Natural killer cell (primary cell): ENCODE data around the gene DIAPH3. TPM values are rescaled to one million over a fixed set of nuclear protein-coding genes. Genes with fewer than 3 reads are reported as not detected.

ENCODE experiments used
- ATAC-seq, 3 donors: fragments of 150-1000 bp in 2 of 3; fragments of 200-7000 bp in 1 of 3; cut with Tn5 transposase; 1 replicate in 1 of 3; 2 replicates in 2 of 3; pipeline ENCODE4 v1.10.0; 2021; ENCODE audit warnings: mild to moderate bottlenecking in 2 of 3, moderate library complexity in 2 of 3
- DNase-seq, 2 donors: peaks; one replicate each; pipeline versions ENCODE4 v3.0.0 to v3.0.0-alpha.2; 2013 to 2021; ENCODE audit warnings: mixed read lengths in 1 of 2
- H3K27ac ChIP-seq: one replicate; pipeline ENCODE4 v1.5.1; 2013; ENCODE audit warnings: mild to moderate bottlenecking, low read length
- H3K27me3 ChIP-seq: one replicate; pipeline ENCODE4 v1.6.1; 2013; ENCODE audit warnings: low read length; ENCODE audit not compliant: control insufficient read depth, insufficient read depth
- H3K36me3 ChIP-seq: one replicate; pipeline ENCODE4 v1.6.1; 2013; ENCODE audit warnings: low read length; ENCODE audit not compliant: control insufficient read depth, insufficient read depth
- H3K4me1 ChIP-seq: one replicate; pipeline ENCODE4 v1.6.1; 2013; ENCODE audit warnings: low read length; ENCODE audit not compliant: control insufficient read depth, insufficient read depth
- H3K4me3 ChIP-seq: one replicate; pipeline ENCODE4 v1.5.1; 2013; ENCODE audit warnings: low read length
- H3K9me3 ChIP-seq: one replicate; pipeline ENCODE4 v1.6.1; 2013; ENCODE audit warnings: low read length; ENCODE audit not compliant: control insufficient read depth, insufficient read depth
- H3K27ac Mint-ChIP-seq, 2 donors: one replicate each; pipeline ENCODE4 v1.8.0; 2022; ENCODE audit warnings: mild to moderate bottlenecking in 2 of 2, mixed read lengths in 2 of 2, moderate library complexity in 1 of 2
- H3K27me3 Mint-ChIP-seq, 2 donors: one replicate each; pipeline ENCODE4 v1.8.0; 2022; ENCODE audit warnings: low read depth in 2 of 2, mixed read lengths in 2 of 2
- H3K36me3 Mint-ChIP-seq: one replicate; pipeline ENCODE4 v1.8.0; 2022; ENCODE audit warnings: mixed read lengths
- H3K4me1 Mint-ChIP-seq, 2 donors: one replicate each; pipeline ENCODE4 v1.8.0; 2022; ENCODE audit warnings: mixed read lengths in 2 of 2
- H3K4me3 Mint-ChIP-seq: one replicate; pipeline ENCODE4 v1.8.0; 2022; ENCODE audit warnings: mild to moderate bottlenecking, moderate library complexity, mixed read lengths
- H3K9me3 Mint-ChIP-seq, 2 donors: one replicate each; pipeline ENCODE4 v1.8.0; 2022; ENCODE audit warnings: mixed read lengths in 2 of 2
- CTCF ChIP-seq: fragments of 200-600 bp; IDR thresholded peaks from one replicate; pipeline ENCODE4 v1.8.0; 2022; ENCODE audit warnings: antibody characterized with exemption
- WGBS: methylation state at CpG from one replicate; pipeline ENCODE4 v1.1.7; 2013; ENCODE audit warnings: missing lambda C conversion rate; ENCODE audit not compliant: insufficient coverage; 5-methylcytosine and 5-hydroxymethylcytosine counted together
- intact Hi-C: fragments of 100-400 bp; cut with micrococcal nuclease; formaldehyde crosslinking; loops from one replicate; pipeline ENCODE4 v1.14.2; 2022
- total RNA-seq, 4 donors: library from RNA; stranded (reverse); fragments of 120-200 nt in 1 of 4; gene quantifications; one replicate each; pipeline versions ENCODE4 v1.2.3 to v1.2.4, GENCODE V29; 2013 to 2022

Gene DIAPH3
- total RNA-seq, 3 donors from 2014 or later (not counting 1 experiment from before 2014, with no cell fraction given): 0.54 to 1.0 (median 0.98) TPM

GRCh38 chr13:59747529-59747928, 416.2 kb downstream of the DIAPH3 start:
- H3K9me3 Mint-ChIP-seq: peaks cover 0 to 4% of the 10 kb centered on the region in 2 donors
- H3K36me3 Mint-ChIP-seq: no peaks in the 10 kb centered on the region
- no peaks in the 10 kb centered on the region for H3K27me3 Mint-ChIP-seq
- H3K4me3 Mint-ChIP-seq: no peak overlapping the region
- TF ChIP-seq CTCF: no peak
- no peak overlapping the region for H3K27ac Mint-ChIP-seq
- intact Hi-C loops: no loop called here
- H3K36me3 ChIP-seq: no peaks in the 10 kb centered on the region
- ATAC-seq (no peak), DNase-seq (peak in 1 of 2 donors; percentile 2)
- no peaks in the 10 kb centered on the region for H3K9me3 ChIP-seq
- no peaks in the 10 kb centered on the region for H3K27me3 ChIP-seq
- H3K4me1 Mint-ChIP-seq: peaks cover 15 to 17% of the 10 kb centered on the region in 2 donors
- H3K4me1 ChIP-seq: peaks cover 3% of the 10 kb centered on the region
- no peak overlapping the region for H3K27ac ChIP-seq
- H3K4me3 ChIP-seq: no peak overlapping the region
- WGBS: 100% methylated on average over 1 of the region's 1 CpG

GRCh38 chr13:59746291-59746962, 417.3 kb downstream of the DIAPH3 start:
- Mint-ChIP-seq H3K4me1 (peaks cover 17 to 19% of the 10 kb centered on the region in 2 donors), H3K9me3 (peaks cover 0 to 4% of the 10 kb centered on the region in 2 donors), H3K36me3 (no peaks in the 10 kb centered on the region), H3K4me3 (no peak overlapping the region), H3K27me3 (no peaks in the 10 kb centered on the region), H3K27ac (no peak overlapping the region)
- Histone ChIP-seq H3K27ac (no peak overlapping the region), H3K27me3 (no peaks in the 10 kb centered on the region), H3K36me3 (no peaks in the 10 kb centered on the region), H3K9me3 (no peaks in the 10 kb centered on the region), H3K4me1 (peaks cover 3% of the 10 kb centered on the region), H3K4me3 (no peak overlapping the region)
- ATAC-seq: no peak
- no peak for TF ChIP-seq CTCF
- 68% methylated on average over 2 of the region's 5 CpGs for WGBS
- intact Hi-C loops: no loop called here
- DNase-seq: no peak

DNA sequence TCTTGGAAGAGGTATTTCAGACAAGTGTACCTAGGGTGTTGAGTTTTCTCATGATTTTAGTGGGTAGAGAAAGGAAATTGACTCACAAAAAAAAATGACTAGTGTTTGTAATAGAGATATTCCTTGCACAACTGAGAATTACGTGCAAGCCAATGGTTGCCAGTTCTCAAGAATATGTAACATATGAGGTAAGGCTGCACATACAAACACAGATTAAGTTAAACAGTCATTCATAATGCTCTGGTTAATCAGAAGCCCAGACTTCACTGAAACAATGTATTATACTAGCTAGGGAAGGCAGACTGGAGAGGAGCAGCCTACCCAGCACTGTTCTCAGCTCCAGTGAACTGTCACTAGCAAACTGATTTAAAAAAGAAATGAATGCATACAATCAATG, 418.3 kb downstream of the DIAPH3 start:
- Histone ChIP-seq H3K9me3 (no peaks in the 10 kb centered on the region), H3K4me3 (no peak overlapping the region), H3K36me3 (no peaks in the 10 kb centered on the region), H3K4me1 (peaks cover 3% of the 10 kb centered on the region), H3K27me3 (no peaks in the 10 kb centered on the region), H3K27ac (peak overlapping the region; percentile 6)
- intact Hi-C loops: no loop called here
- no peak for DNase-seq
- Mint-ChIP-seq H3K36me3 (no peaks in the 10 kb centered on the region), H3K9me3 (peaks cover 0 to 4% of the 10 kb centered on the region in 2 donors), H3K27ac (peak overlapping the region; percentile 77 to 84), H3K4me1 (peaks cover 17 to 22% of the 10 kb centered on the region in 2 donors), H3K4me3 (peak overlapping the region; percentile 80), H3K27me3 (no peaks in the 10 kb centered on the region)
- TF ChIP-seq CTCF: no peak
- ATAC-seq: peak; percentile 51 to 57 (median 57)
- WGBS: 44% methylated on average over 1 of the region's 1 CpG
